HepG2 (cell line): ENCODE data around the gene DDTL.
"Not testable (repeated sequence)": the region's sequence is repeated elsewhere in the genome, so short reads cannot be mapped to it uniquely, and the experiment has no call there.

Source experiments
- BHLHE40 ChIP-seq: IDR thresholded peaks from 2 replicates; pipeline ENCODE4 v1.6.1; 2011; ENCODE audit warnings: low read length, improper control_type of control experiment
- YY1 ChIP-seq: IDR thresholded peaks from 2 replicates; pipeline ENCODE4 v1.6.1; 2011; ENCODE audit warnings: low read length, low read depth, moderate library complexity, mild to moderate bottlenecking; ENCODE audit not compliant: insufficient read depth, insufficient replicate concordance
- ZNF207 ChIP-seq: fragments of 450-650 bp; IDR thresholded peaks from 2 replicates; pipeline ENCODE4 v1.6.1; 2016; ENCODE audit warnings: antibody characterized with exemption, borderline replicate concordance
- TF ChIP-seq, protein P1 (sequence below): sonication (generic); formaldehyde crosslinking; conservative IDR thresholded peaks from 2 replicates; pipeline ENCODE4 v1.4.0; 2020; ENCODE audit warnings: missing genetic modification reagents

DNA sequence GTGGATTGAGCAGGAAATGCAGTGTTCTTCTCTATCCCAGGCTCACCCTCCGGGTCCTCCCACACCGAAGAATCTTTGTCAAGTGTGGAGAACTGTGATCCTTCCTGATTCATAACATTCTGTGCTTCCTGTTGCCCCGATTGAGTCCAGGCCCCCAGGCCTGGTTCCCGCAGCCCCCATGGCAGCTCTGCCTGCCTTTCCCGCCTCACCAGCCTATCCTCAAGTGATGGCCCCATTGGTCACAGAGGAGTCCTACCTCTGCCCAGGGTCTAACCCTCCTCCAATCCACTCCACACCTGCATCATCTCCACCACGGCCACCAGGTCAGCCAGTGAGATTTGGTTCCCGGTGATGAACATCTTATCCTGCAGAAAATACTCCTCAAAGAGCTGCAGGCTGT lies 33.1 kb downstream of the DDTL start:
- TF ChIP-seq YY1, BHLHE40, ZNF207: not testable (repeated sequence)
- TF ChIP-seq, protein P1, sequence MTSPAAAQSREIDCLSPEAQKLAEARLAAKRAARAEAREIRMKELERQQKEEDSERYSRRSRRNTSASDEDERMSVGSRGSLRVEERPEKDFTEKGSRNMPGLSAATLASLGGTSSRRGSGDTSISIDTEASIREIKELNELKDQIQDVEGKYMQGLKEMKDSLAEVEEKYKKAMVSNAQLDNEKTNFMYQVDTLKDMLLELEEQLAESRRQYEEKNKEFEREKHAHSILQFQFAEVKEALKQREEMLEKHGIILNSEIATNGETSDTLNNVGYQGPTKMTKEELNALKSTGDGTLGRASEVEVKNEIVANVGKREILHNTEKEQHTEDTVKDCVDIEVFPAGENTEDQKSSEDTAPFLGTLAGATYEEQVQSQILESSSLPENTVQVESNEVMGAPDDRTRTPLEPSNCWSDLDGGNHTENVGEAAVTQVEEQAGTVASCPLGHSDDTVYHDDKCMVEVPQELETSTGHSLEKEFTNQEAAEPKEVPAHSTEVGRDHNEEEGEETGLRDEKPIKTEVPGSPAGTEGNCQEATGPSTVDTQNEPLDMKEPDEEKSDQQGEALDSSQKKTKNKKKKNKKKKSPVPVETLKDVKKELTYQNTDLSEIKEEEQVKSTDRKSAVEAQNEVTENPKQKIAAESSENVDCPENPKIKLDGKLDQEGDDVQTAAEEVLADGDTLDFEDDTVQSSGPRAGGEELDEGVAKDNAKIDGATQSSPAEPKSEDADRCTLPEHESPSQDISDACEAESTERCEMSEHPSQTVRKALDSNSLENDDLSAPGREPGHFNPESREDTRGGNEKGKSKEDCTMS (CRISPR knock-in tag), result not testable (repeated sequence)
